ENCODE measurements around the gene ENDOV.

Gene ENDOV

DNA sequence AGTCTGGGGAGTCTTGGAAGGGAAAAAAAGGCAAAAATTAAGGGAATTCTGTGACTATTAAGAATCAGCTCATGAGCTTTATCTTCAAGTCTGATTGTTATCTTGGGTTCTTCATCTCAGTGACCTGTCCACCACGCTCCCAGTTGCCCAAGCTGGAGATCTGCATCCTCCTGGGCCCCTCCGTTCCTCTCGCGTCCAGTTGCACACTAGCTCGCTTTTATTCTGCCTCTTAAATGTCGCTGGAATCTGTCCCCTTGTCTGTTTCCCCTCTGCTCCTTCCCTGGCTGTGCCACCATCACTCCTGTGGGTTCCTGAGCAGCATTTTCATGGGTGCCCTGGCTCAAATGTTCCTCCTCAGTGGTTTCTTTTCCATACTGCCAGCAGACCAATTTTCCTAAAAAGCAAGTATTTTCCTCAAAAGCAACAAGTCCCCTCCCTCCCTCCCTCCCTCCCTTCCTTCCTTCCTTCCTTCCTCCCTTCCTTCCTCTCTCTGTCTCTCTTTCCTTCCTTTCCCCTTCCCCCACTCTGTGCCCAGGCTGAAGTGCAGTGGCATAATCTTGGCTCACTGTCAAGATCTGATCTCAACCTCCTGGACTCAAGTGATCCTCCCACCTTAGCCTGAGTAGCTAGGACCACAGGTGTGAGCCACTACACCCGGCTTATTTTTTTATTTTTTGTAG is 1.4 kb downstream of the ENDOV start:
- DNase-seq: peak; percentile 15

DNA sequence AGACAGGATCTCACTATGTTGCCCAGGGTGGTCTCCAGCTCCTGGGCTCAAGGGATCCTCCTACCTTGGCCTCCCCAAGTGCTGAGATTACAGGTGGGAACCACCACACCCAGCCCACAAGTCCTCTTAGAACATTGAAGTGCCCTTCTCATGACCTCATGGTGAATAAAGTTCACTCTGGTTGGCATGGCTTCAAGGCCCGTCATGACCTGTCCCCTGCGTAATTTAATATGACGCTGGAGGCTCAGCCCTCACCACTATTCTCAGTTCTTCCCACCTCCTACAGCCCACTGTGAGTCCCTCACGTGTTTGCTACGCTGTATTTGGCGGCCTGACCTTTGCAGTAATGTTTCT is 1.9 kb downstream of the ENDOV start:
- no peak for DNase-seq

DNA sequence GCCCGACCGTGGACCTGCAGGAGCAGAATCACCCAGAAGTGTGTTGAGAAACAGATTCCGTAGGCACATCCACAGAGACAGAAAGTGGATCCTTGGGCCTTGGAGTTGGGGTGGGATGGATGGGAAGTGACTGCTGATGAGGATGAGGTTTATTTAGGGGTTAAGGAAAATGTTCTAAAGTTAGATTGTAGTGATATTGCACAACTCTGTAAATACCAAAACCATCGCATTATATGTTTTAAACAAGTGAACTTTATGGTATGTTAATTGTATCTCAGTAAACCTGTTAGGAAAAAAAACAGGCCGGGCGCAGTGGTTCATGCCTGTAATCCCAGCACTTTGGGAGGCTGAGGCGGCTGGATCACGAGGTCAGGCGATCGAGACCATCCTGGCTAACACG is 3.6 kb downstream of the ENDOV start:
- DNase-seq: peak; percentile 8

DNA sequence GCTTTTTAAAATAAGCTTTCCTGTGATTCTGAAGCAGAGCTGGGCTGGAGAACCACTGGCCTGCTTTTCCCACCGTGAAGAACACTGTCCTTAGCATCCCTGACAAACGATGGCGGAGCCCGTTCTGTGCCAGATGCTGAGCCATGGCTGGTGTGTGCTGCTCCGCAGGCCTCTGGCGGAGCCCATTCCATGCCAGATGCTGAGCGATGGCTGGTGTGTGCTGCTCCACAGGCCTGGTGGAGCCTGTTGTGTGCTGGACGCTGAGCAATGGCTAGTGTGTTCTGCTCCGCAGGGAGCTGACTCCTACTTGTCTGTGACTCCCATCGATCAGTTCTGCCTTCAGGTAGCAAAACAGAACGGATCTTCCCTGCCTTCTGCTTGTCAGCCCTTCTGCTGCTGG is 4.3 kb downstream of the ENDOV start:
- peak; percentile 1 for DNase-seq

DNA sequence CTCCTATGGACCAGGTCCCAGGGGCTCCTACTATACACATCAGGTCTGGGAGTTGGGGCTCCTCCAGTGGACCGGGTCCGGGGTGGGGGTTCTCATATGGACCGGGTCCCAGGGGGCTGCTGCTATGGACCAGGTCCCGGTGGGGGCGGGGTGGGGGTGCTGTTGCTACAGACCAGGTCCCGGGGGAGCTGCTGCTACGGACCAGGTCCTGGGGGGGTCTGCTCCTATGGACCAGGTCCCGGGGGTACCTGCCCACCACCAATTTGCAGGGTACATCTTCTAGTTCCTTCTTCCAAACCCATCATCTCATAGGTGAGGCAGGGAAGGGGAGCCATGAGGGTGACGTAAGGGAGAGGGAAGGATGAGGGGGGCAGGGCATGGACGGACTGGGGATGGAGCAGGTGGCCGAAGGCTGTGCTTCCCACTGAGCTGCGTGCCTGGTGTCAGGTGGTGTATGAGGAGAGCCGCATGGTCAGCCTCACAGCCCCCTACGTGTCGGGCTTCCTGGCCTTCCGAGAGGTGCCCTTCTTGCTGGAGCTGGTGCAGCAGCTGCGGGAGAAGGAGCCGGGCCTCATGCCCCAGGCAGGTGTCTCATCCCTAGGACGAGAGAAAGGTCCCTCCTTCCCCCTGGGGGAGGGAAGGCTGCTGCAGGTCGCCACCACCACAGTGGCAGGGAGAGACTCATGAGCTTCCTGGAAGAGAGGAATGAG is 6.6 kb downstream of the ENDOV start:
- no peak for DNase-seq

DNA sequence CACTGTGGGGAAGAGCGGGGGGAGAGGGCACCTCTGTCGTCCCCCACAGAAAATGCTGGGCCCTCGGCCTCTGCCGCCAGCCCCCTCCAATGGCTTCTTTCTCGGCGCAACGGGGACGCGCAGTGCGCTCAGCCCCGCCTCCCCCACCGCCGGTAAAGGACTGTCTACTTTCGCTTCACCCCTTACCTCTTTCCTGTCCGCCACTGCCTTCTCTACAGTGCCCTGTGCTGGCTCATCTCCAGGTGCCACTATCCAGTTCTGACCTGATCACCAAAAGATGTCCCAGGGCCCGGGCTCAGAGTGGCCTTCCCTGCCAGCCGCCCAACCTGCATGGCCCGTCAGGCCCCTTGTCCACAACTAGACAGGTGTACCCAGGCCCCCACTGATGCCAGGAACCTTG is 7.3 kb downstream of the ENDOV start:
- no peak for DNase-seq

DNA sequence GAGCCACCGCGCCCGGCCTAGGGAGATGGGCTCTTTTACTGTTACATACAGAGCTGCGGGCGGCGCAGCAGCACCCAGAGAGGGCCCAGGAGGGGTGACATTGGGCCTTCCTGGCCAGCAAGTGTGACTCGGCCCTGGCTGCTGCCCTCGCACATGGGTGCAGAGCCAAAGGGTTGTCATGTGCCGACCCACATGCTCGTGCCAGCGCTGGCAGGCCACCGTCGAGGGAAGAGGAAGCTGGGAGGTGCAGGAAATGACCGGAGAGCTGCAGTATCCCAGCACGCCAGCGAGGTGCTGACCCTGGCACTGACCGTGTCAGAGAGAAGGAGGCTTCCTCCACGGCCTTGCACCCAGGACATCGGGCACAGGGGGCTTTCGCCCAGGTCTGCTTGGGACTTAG is 8.0 kb downstream of the ENDOV start:
- no peak for DNase-seq

DNA sequence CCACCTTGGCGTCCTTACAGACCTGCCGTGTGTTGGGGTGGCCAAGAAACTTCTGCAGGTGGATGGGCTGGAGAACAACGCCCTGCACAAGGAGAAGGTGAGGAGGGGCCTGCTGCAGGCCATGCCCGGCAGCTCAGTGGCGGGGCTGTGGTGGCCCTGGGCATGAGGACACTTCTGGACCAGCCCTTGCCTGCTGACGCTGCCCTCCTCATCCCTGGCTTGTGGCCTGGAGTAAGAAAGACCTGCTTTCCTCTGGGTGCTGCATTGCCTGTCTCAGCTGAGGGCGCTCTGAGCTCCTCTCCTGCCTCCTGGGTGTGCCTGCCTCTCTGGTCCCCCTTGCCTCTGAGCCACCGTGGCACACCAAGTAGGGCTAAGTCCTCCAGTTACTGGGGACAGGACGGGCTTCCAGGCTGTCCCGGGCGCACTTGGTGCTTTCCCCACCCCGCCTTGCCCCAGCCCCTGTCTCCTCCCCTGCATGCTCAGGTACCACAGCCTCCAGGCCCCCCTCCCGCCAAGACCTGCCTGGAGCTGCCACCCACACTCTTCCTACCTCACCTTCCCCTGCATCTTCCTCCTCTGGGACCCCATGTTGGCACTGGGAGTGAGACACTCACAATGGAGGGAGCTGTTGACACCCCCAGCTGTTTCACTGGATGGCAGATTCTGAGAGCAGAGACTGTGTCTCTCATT is 8.7 kb downstream of the ENDOV start:
- DNase-seq: no peak

DNA sequence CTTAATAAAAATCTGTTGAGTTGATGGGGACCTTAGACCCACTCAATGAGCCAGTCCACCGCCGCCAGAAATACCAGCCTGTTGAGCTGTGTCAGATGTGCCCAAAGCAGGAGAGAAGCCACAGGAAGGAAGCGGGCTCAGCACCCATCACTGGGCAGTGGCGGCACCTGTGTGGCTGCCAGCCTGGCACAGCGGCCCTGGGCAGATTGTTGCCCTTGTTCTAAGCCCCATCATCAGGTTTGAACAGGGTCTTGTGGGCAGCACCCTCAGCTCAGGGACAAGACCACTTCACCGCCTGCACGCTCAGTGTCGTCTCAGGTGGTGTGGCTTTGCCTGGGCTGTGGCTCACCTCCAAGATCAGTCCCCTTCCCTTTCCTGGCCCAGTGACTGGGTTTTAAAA is 9.3 kb downstream of the ENDOV start:
- DNase-seq: no peak

DNA sequence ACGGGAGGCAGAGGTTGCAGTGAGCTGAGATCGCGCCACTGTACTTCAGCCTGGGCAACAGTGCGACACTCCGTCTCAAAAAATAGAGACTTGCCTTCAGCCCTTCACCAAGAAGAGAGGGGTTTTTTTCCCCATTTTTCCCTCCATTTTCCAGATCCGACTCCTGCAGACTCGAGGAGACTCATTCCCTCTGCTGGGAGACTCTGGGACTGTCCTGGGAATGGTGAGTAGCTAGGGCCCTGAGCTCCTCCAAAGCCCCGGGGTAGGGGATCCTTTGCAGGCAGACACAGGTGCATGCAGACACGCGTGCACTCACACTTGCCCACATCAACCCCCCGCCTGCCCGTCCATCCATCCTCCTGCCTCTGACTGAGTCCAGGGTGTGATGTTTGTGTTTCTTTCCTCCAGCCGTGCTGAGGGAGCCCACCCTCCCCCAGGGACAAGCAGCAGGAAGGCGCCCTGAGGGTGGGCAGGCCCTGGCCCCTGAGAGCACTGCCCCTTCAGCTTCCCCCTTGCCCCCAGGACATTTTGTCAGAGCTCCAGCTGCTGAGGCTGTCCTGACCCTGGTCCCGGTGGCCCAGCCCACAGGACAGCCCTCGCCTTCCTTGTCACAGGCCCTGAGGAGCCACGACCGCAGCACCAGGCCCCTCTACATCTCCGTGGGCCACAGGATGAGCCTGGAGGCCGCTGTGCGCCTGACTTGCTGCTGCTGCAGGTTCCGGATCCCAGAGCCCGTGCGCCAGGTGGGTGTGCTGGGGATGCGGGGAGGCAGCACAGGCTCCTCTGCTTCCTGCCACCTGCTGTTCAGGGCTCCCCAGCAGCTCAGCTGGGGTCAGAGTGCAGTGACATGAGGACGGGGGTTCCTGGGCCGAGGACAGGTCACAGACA is 10.2 kb downstream of the ENDOV start:
- no peak for DNase-seq

DNA sequence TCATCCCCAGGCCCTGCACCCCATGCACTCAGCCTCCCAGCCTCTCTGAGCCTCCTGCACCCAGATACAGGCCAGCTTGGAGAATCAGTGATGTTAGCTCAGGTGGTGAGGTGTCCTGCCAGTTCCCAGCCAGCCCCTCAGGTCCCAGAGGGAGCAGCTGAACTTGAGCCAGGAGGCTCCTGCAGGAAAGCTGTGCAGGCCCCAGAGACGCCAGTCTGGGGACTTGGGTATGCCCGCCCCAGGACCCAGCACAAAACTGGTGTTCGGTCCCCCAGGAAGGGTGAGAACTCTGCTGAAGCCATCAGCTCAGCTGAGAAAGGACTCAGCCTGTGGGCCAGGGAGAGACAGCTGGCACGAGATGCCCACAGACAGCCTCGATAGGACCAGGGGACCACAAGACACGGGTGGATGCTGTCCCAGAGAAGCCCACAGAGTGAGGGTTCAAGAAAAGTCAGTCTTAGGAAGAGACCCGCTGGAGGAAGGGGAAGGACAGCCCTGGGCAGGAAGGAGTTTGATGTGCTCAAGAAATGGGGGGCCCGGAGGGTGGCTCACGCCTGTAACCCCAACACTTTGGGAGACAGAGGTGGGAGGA is 11.0 kb downstream of the ENDOV start:
- no peak for DNase-seq

DNA sequence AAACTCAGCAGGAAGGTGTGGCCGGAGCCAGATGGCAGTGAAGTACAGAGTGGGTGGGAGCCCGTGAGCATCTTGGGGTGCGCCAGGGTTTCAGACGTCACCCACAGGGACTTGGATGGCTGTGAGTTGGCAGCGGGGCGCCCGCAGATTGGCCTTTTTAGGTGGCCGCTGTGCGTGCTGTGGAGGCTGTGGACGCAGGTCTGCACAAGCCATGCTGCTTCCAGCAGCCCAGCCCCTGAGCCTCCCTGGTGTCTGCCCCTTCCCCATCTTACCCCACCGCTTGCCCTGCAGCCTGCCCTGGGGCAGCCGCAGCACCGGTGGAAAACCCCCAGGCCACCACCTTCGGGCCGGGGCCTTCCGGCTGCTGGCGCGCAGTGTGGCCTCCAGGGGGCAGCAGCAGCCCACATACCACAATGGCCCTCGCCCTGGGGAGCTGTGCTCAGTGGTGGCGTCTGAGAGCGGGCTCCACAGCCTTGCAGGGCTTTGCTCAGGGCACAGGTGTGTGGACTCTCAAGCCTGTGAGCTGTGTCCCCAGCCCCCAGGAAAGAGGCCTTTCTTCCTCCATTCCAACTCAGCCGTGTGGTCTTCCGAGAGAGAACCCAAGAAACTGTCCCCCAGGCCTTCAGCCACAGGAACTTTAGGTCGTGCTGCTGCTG is 11.8 kb downstream of the ENDOV start:
- DNase-seq: peak; percentile 65

DNA sequence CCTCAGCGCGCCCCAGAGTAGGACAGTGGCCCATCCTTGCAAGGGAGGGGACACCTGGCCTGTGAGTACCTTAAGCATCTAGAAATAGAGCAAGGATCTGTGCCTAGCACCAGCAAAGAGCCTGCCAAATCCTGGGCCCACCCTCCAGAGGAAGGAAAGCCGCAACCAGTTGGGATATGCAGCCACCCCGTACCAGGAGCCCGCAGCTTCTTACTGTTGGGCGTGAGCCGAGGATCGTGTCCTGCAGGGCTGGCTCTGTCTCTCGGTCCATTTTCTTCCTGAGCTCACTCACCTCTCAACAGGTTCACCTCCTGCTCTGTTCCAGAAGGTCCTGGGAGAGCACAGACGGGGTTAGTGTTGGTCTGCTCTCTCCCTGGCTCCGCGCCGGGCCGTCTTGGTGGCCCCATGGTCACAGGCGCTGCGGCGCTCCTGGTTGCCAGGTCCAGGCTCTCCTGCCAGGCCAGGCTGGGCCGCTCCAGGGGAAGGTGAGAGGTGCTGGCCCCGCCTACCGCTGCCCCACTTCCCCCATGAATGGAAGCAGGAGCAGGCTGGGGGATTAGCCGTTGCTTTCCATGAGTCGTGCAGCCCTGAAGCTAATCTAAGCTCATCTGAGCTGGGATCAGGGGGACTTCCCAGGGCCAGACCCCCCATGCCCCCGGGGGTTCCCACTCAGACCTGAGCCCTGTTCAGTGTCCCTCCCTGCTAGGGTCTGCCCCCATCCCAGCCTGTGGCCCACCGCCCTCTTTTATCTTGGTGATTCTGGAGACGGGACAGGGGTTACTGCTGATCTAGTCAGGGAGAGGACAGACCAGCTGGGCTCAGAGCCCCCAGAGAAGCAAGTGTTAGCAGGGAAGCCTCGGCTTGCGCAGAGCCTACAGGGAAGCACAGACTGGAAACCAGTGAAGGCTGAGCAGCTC is 12.7 kb downstream of the ENDOV start:
- peak; percentile 16 for DNase-seq

DNA sequence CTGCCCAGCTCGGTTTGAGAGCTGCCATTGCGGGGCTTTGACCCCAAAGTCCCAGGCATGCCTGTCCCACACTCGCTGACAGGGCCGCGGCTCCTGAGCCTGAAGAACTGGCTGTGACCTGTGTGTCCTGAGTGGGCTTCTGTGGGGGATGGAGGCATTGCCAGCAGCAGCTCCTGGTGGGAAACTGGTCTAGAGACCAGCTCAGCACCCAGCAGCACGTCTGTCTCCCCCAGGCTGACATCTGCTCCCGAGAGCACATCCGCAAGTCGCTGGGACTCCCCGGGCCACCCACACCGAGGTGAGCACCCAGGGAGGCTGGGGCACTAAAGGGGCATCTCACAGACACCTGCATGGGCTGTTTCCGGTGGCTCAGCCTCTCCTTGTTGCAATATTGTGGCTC is 13.4 kb downstream of the ENDOV start:
- peak; percentile 14 for DNase-seq

DNA sequence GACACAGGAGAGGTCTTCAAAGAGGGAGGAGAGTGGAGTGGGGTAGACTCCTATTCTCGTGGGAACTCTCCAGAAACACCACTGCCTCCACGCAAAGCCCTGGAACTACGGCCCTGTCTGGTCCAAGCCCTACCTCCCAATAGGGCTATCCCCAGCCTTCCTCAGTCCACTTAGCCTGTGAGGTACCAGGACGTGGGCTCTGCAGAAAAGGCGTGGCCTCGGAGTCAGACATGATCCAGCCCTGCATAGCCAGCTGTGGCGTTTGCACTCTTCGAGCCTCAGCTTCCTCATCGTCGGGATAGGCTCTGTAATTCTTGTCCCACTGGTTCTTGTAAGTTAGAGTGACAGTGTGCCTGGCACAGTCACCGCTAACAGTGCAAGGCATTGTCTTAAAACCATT is 13.8 kb downstream of the ENDOV start:
- peak; percentile 8 for DNase-seq

DNA sequence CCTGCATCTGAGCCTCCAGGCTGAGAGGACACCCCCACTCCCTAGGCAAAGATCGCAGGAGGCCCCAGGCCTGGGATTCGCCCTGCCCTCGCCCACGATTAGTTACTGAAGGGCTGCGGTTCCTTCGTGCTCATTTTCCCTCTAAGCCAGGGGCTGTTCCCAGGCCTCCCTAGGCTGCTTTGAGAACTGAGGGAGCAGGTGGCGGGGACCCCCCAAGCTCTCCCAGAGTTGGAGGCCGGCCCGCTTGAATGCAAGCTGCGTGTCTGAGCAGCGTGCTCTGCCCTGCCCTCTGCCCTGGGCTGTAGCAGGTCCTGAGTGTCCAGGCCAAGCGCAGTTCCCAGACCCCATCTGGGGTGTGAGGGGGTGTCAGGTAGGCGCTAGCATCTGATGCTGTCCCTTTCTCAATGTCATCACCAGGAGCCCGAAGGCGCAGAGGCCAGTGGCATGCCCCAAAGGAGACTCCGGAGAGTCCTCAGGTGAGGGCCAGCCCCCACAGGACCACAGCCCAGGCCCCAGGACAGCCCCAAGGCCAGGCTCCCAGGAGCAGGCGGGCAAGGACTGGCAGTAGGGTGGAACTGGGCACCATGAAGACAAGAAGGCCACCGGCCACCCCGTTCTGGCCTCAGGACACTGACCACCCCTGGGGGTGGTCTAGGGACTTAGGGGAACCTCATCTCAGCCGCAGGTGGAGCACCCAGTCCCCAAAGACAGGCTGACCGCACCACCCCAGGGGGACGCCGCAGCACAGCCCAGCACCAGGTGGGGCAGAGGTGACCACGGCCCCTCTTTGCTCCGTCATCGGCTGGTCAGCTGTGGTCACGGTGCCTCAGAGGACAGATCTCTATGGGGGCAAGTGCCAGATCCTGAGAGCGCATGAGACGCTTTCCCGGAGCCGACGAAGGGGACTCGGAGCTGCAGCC is 14.6 kb downstream of the ENDOV start:
- DNase-seq: peak; percentile 17

DNA sequence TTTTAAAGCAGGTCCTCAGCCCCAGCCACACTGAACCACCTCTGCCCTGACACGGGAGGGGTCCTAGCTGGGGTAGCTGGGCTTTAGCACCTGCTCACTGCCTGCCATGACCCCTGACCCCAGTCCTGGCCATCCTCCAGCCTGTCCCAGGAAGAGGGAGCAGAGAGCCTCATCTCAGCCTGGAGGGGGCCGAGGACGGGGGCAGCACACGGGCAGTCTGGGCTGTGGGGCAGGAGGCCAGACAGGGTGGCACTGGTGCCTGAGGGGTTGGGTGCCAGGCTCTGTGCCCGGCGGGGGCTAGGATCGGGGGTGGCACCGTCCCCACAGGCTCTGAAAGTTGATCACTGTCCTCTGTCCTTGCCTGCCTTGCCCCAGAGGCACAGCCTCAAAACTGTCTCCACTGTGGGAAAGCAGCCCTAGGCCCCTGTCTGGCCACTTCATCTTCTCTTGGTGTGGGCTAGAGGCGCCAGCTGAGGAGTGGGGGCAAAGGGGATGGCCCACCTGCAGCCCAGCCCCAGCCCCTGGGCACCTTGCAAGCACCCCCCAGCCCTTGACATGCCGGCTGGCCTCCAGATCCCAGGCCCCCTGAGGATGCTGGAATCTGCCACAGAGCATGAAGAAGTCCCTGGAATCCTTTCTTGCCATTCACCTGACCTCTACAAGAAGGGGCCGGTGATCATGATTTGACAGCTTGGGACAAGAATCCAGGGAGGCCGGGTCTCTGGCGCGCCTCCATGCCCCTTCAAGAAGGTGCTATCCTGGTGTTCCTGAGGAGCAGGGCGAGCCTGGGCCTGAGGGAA is 15.7 kb downstream of the ENDOV start:
- peak; percentile 22 for DNase-seq

DNA sequence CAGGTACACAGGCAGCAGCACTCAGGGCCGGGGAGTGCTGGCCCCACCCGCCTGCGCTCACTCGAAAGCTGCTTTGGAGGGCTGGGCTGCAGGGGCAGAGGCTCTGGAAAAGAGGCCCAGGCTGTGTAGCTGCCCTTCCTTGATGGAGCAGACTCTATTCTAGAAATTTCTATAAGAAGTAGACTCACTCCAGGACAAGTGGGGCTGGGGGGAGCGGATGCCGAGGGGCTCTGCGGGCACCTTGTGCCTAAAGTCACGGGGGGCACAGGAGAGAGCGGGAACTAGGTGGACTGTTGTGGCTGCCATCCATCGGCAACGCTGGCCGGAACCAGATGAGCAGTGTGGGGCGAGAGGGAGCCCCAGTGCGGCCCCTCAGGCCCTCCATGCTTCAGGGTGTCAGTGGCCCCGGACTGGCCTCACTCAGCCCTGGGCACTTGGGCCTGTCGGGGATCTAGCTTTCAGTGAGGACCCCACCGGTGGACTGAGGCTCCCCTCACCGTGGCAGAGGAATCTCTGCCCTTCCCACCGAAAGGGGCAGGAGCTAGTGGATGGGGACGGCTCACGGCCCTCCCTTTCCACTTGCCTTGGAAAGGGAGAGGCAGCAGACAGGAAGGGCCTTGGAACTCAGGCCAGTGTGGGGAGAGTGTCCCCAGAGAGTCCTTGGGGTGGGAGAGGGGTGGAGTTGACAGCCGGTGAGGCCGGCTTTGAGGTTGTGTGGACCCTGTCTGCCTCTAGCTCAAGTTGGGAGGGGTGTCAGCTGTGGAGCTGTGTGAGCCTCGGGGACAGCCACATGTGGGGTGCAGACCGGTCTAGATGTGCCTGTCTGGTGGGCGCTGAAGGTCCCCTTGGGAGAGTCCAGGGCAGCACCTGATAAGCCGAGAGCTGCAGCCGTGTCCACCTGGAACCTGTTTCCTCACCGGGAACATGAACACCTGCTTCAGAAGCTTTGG is 16.6 kb downstream of the ENDOV start:
- peak; percentile 13 for DNase-seq
